ENCODE results near the gene RIBC1. TPM values are rescaled to one million over a fixed set of nuclear protein-coding genes. Genes with fewer than 3 reads are reported as not detected.
A peak's percentile ranks its signal among the peaks of the same experiment; 100 is the strongest.

Gene RIBC1
- total RNA-seq, 1 experiment from 2014 or later = 0.88 TPM

- Histone ChIP-seq H3K36me3 (ENCODE audit: control insufficient read depth, insufficient read depth, low read length) (no peaks in the 10 kb centered on the region), H3K9me3 (no peaks in the 10 kb centered on the region), H3K4me3 (ENCODE audit: low read depth, low read length) (peak within 1 kb of the TSS; percentile 76), H3K4me1 (0 out of 2 replicates have a peak, but pooled peaks cover 4% of the 10 kb centered on the region), H3K27me3 (replicated peaks; ENCODE audit: control insufficient read depth, insufficient read depth, low read length) (no peaks in the 10 kb centered on the region)
- ChIA-PET CTCF (interaction anchor here (1.0 to 1.2 kb wide), 2 partner anchors 24 to 107 kb away, joined by 3 to 4 read pairs; no protein-coding TSS in a partner anchor), POLR2A (interaction anchor here (0.6 to 1.3 kb wide), 10 partner anchors 11 to 262 kb away, joined by 3 to 4 read pairs (median 4); partner anchors contain the start of gene KDM5C)
- Mint-ChIP-seq H3K27ac (ENCODE audit: unreplicated experiment) (peak within 1 kb of the TSS; percentile 98), H3K9me3 (ENCODE audit: unreplicated experiment) (no peaks in the 10 kb centered on the region), H3K4me3 (ENCODE audit: unreplicated experiment) (peak within 1 kb of the TSS; percentile 83), H3K36me3 (ENCODE audit: insufficient read depth, unreplicated experiment) (peaks cover 16% of the 10 kb centered on the region), H3K27me3 (ENCODE audit: insufficient read depth, unreplicated experiment) (no peaks in the 10 kb centered on the region), H3K4me1 (ENCODE audit: low read depth, unreplicated experiment) (peaks cover 6% of the 10 kb centered on the region)
- intact Hi-C loops (cut with micrococcal nuclease; ENCODE audit: unreplicated experiment) = loop anchor here (1.0 to 2.0 kb wide), 2 partner anchors 12 to 19 kb away; partner anchors contain the start of gene HSD17B10
- peak; percentile 96 for DNase-seq
- no TSS peak for BruUV-seq (replicated peaks)
- no peak for TF ChIP-seq CTCF (IDR thresholded peaks at IDR 0.05; ENCODE audit: insufficient read depth in 1 of 2, low read depth in 1 of 2, low read length in 1 of 2, severe bottlenecking in 1 of 2, unreplicated experiment in 1 of 2)
These were observed 400 bp upstream of the RIBC1 start, which contains the start of gene SMC1A for GRCh38 chrX:53422086-53422860. TSS of gene SMC1A (minus strand) at chrX:53422654. CDS start at chrX:53422600, 54 bp downstream.

GRCh38 chrX:53429755-53430154, 7.1 kb downstream of the RIBC1 start:
- H3K4me3 Mint-ChIP-seq (ENCODE audit: unreplicated experiment) = no peak overlapping the region
- H3K4me3 ChIP-seq (ENCODE audit: low read depth, low read length) = no peak overlapping the region
- BruUV-seq (replicated peaks) = no TSS peak
- TF ChIP-seq CTCF (IDR thresholded peaks at IDR 0.05; ENCODE audit: insufficient read depth in 1 of 2, low read depth in 1 of 2, low read length in 1 of 2, severe bottlenecking in 1 of 2, unreplicated experiment in 1 of 2) = no peak
- no peaks in the 10 kb centered on the region for H3K9me3 ChIP-seq
- intact Hi-C loops (cut with micrococcal nuclease; ENCODE audit: unreplicated experiment) = no loop called here
- no peak overlapping the region for H3K27ac Mint-ChIP-seq (ENCODE audit: unreplicated experiment)
- ChIA-PET CTCF (no interaction called here), POLR2A (no interaction called here)
- no peaks in the 10 kb centered on the region for H3K27me3 ChIP-seq (replicated peaks; ENCODE audit: control insufficient read depth, insufficient read depth, low read length)
- DNase-seq = no peak
- H3K4me1 ChIP-seq = peaks cover 3% of the 10 kb centered on the region; the same call in 1 of the 2 replicates
- H3K27me3 Mint-ChIP-seq (ENCODE audit: insufficient read depth, unreplicated experiment) = no peaks in the 10 kb centered on the region
- peaks cover 4% of the 10 kb centered on the region for H3K4me1 Mint-ChIP-seq (ENCODE audit: low read depth, unreplicated experiment)
- H3K36me3 ChIP-seq (ENCODE audit: control insufficient read depth, insufficient read depth, low read length) = no peaks in the 10 kb centered on the region; the same call in none of the 2 replicates
- peaks cover 21% of the 10 kb centered on the region for H3K36me3 Mint-ChIP-seq (ENCODE audit: insufficient read depth, unreplicated experiment)
- H3K9me3 Mint-ChIP-seq (ENCODE audit: unreplicated experiment) = no peaks in the 10 kb centered on the region

GRCh38 chrX:53430231-53430630, 7.6 kb downstream of the RIBC1 start:
- no peak for DNase-seq
- TF ChIP-seq CTCF (IDR thresholded peaks at IDR 0.05; ENCODE audit: insufficient read depth in 1 of 2, low read depth in 1 of 2, low read length in 1 of 2, severe bottlenecking in 1 of 2, unreplicated experiment in 1 of 2) = no peak
- no peak overlapping the region for H3K27ac Mint-ChIP-seq (ENCODE audit: unreplicated experiment)
- H3K36me3 Mint-ChIP-seq (ENCODE audit: insufficient read depth, unreplicated experiment) = peaks cover 21% of the 10 kb centered on the region
- no peak overlapping the region for H3K4me3 ChIP-seq (ENCODE audit: low read depth, low read length)
- no peaks in the 10 kb centered on the region for H3K27me3 ChIP-seq (replicated peaks; ENCODE audit: control insufficient read depth, insufficient read depth, low read length)
- H3K9me3 Mint-ChIP-seq (ENCODE audit: unreplicated experiment) = no peaks in the 10 kb centered on the region
- no peak overlapping the region for H3K4me3 Mint-ChIP-seq (ENCODE audit: unreplicated experiment)
- H3K4me1 ChIP-seq = peaks cover 7% of the 10 kb centered on the region; the same call in 1 of the 2 replicates
- peaks cover 7% of the 10 kb centered on the region for H3K4me1 Mint-ChIP-seq (ENCODE audit: low read depth, unreplicated experiment)
- ChIA-PET CTCF (no interaction called here), POLR2A (no interaction called here)
- no TSS peak for BruUV-seq (replicated peaks)
- H3K9me3 ChIP-seq = no peaks in the 10 kb centered on the region
- intact Hi-C loops (cut with micrococcal nuclease; ENCODE audit: unreplicated experiment) = no loop called here
- H3K36me3 ChIP-seq (ENCODE audit: control insufficient read depth, insufficient read depth, low read length) = no peaks in the 10 kb centered on the region; the same call in none of the 2 replicates
- no peaks in the 10 kb centered on the region for H3K27me3 Mint-ChIP-seq (ENCODE audit: insufficient read depth, unreplicated experiment)
